ENCODE data around the gene ADNP. TPM values are rescaled to one million over a fixed set of nuclear protein-coding genes. Genes with fewer than 3 reads are reported as not detected.

Gene ADNP
- polyA plus RNA-seq, 3 donors, result 1.4 to 16.6 (median 3.3) TPM

DNA sequence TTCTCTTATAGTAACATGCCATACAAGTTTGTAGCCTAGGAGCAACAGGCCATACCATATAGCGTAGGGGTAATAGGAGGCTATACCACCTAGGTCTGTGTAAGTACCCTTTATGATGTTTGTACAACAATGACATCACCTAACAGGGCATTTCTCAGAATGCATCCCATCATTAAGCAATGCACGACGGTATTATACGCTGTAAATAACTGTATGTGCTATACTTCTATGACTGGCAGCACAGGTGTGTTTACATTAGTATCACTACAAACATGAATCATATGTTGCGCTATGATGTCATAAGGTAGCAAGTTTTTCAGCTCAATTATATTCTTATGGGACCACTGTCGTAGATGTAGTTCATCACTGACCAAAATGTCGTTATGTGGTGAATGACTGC lies 31.0 kb downstream of the ADNP start:
- intact Hi-C loops (cut with micrococcal nuclease), result no loop called here
- Histone ChIP-seq H3K4me3 (replicated peaks in 1 of 3; ENCODE audit: low read depth in 2 of 3, low read length in 3 of 3) (no peak overlapping the region), H3K27me3 (ENCODE audit: control insufficient read depth in 2 of 2, insufficient read depth in 2 of 2, low read length in 2 of 2) (no peaks in the 10 kb centered on the region), H3K79me2 (ENCODE audit: insufficient read depth, low read length) (peaks cover 58% of the 10 kb centered on the region), H3K9me3 (replicated peaks in 1 of 2; ENCODE audit: control insufficient read depth in 1 of 2, insufficient read depth in 1 of 2, low read length in 2 of 2) (no peaks in the 10 kb centered on the region), H4K20me1 (ENCODE audit: insufficient read depth, low read length) (peaks cover 77% of the 10 kb centered on the region), H3K4me1 (ENCODE audit: control insufficient read depth in 1 of 2, insufficient read depth in 2 of 2, low read length in 2 of 2) (no peaks in the 10 kb centered on the region), H3K9ac (ENCODE audit: insufficient read depth, low read length, poor library complexity, severe bottlenecking) (no peak overlapping the region), H3K4me2 (replicated peaks; ENCODE audit: extremely low read depth, low read length, poor library complexity, severe bottlenecking) (no peak overlapping the region), H3K27ac (ENCODE audit: low read depth in 1 of 2, low read length in 2 of 2) (no peak overlapping the region), H3K36me3 (replicated peaks in 1 of 2; ENCODE audit: control insufficient read depth in 1 of 2, insufficient read depth in 2 of 2, low read length in 2 of 2) (peaks cover 52 to 91% of the 10 kb centered on the region in 2 donors), H2AFZ (ENCODE audit: insufficient read depth, low read depth, low read length, poor library complexity, severe bottlenecking) (no peak overlapping the region)
- Mint-ChIP-seq H3K4me3 (no peak overlapping the region), H3K27ac (no peak overlapping the region), H3K9me3 (no peaks in the 10 kb centered on the region), H3K36me3 (peaks cover 42 to 87% of the 10 kb centered on the region in 2 donors), H3K4me1 (peaks cover 3% of the 10 kb centered on the region), H3K27me3 (ENCODE audit: low read depth in 3 of 3) (peaks cover 0 to 3% (median 2%) of the 10 kb centered on the region in 3 donors)
- TF ChIP-seq, protein P1, sequence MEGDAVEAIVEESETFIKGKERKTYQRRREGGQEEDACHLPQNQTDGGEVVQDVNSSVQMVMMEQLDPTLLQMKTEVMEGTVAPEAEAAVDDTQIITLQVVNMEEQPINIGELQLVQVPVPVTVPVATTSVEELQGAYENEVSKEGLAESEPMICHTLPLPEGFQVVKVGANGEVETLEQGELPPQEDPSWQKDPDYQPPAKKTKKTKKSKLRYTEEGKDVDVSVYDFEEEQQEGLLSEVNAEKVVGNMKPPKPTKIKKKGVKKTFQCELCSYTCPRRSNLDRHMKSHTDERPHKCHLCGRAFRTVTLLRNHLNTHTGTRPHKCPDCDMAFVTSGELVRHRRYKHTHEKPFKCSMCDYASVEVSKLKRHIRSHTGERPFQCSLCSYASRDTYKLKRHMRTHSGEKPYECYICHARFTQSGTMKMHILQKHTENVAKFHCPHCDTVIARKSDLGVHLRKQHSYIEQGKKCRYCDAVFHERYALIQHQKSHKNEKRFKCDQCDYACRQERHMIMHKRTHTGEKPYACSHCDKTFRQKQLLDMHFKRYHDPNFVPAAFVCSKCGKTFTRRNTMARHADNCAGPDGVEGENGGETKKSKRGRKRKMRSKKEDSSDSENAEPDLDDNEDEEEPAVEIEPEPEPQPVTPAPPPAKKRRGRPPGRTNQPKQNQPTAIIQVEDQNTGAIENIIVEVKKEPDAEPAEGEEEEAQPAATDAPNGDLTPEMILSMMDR (IDR thresholded peaks at IDR 0.05), result no peak
- no peak for DNase-seq
- WGBS (ENCODE audit: insufficient coverage), result no CpG with 5 or more reads among the region's 7 CpGs

DNA sequence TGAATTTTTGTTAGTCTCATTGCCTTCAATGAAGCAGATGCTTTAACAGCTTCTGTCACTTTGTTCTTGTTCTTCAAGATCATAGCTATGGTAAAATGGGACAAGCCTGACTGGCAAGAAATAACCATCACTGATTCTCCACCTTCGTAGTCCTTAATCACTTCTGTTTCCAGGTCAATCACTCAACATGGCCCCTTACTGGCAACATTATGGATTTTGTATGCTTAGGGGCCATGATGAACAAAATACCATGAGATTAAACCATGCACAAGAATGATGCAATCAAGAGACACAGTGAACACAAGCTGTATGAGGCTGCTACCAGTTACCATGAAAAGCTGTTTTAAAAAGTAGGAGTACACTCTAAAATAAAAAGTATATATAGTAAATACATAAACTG lies 32.8 kb downstream of the ADNP start:
- TF ChIP-seq, protein P1 (IDR thresholded peaks at IDR 0.05), result no peak
- H3K27me3 Mint-ChIP-seq (ENCODE audit: low read depth in 3 of 3), result peaks cover 0 to 3% (median 2%) of the 10 kb centered on the region in 3 donors
- H3K36me3 ChIP-seq (replicated peaks in 1 of 2; ENCODE audit: control insufficient read depth in 1 of 2, insufficient read depth in 2 of 2, low read length in 2 of 2), result peaks cover 65 to 100% of the 10 kb centered on the region in 2 donors
- no peaks in the 10 kb centered on the region for H3K4me1 ChIP-seq (ENCODE audit: control insufficient read depth in 1 of 2, insufficient read depth in 2 of 2, low read length in 2 of 2)
- no peaks in the 10 kb centered on the region for H3K4me1 Mint-ChIP-seq
- H3K27ac ChIP-seq (ENCODE audit: low read depth in 1 of 2, low read length in 2 of 2), result no peak overlapping the region
- DNase-seq, result no peak
- H2AFZ ChIP-seq (ENCODE audit: insufficient read depth, low read depth, low read length, poor library complexity, severe bottlenecking), result no peak overlapping the region
- no CpG with 5 or more reads among the region's 1 CpG for WGBS (ENCODE audit: insufficient coverage)
- H3K9me3 Mint-ChIP-seq, result no peaks in the 10 kb centered on the region
- H3K27me3 ChIP-seq (ENCODE audit: control insufficient read depth in 2 of 2, insufficient read depth in 2 of 2, low read length in 2 of 2), result no peaks in the 10 kb centered on the region
- intact Hi-C loops (cut with micrococcal nuclease), result no loop called here
- H3K4me3 Mint-ChIP-seq, result no peak overlapping the region
- no peak overlapping the region for H3K4me2 ChIP-seq (replicated peaks; ENCODE audit: extremely low read depth, low read length, poor library complexity, severe bottlenecking)
- H3K27ac Mint-ChIP-seq, result peak overlapping the region in 1 of 7 donors; percentile 16
- H3K9ac ChIP-seq (ENCODE audit: insufficient read depth, low read length, poor library complexity, severe bottlenecking), result no peak overlapping the region
- H3K79me2 ChIP-seq (ENCODE audit: insufficient read depth, low read length), result peaks cover 40% of the 10 kb centered on the region
- H3K36me3 Mint-ChIP-seq, result peaks cover 56 to 86% of the 10 kb centered on the region in 2 donors
- H4K20me1 ChIP-seq (ENCODE audit: insufficient read depth, low read length), result peaks cover 65% of the 10 kb centered on the region
- H3K9me3 ChIP-seq (replicated peaks in 1 of 2; ENCODE audit: control insufficient read depth in 1 of 2, insufficient read depth in 1 of 2, low read length in 2 of 2), result no peaks in the 10 kb centered on the region
- H3K4me3 ChIP-seq (replicated peaks in 1 of 3; ENCODE audit: low read depth in 2 of 3, low read length in 3 of 3), result no peak overlapping the region
